GM23338 (cell line): ENCODE results near the gene SYT6. TPM values are rescaled to one million over a fixed set of nuclear protein-coding genes. Genes with fewer than 3 reads are reported as not detected.

Experiments
- ATAC-seq: fragments of 200-7000 bp; cut with Tn5 transposase; 3 replicates; pipeline ENCODE4 v1.9.1; 2020
- DNase-seq: peaks from one replicate; pipeline ENCODE4 v3.0.0-alpha.2; 2015; ENCODE audit warnings: low spot score
- H2AFZ ChIP-seq: fragments of 200-600 bp; sonication (generic); 2 replicates; pipeline ENCODE4 v1.8.0; 2016; ENCODE audit warnings: antibody characterized with exemption, mild to moderate bottlenecking, moderate library complexity
- H3F3A ChIP-seq: fragments of 200-600 bp; sonication (generic); replicated peaks from 2 replicates; pipeline ENCODE4 v1.8.0; 2017; ENCODE audit warnings: antibody characterized with exemption, mixed run types, low read depth
- H3K27ac ChIP-seq: fragments of 200-600 bp; sonication (generic); 2 replicates; pipeline ENCODE4 v1.6.1; 2016; ENCODE audit warnings: low read depth
- H3K27me3 ChIP-seq: fragments of 200-600 bp; sonication (generic); 2 replicates; pipeline ENCODE4 v1.8.0; 2016; ENCODE audit warnings: mild to moderate bottlenecking, mixed run types, moderate library complexity; ENCODE audit not compliant: insufficient read depth
- H3K36me3 ChIP-seq: fragments of 200-600 bp; sonication (generic); 2 replicates; pipeline ENCODE4 v1.8.0; 2016; ENCODE audit warnings: mild to moderate bottlenecking; ENCODE audit not compliant: insufficient read depth
- H3K4me1 ChIP-seq: fragments of 200-600 bp; sonication (generic); 2 replicates; pipeline ENCODE4 v1.8.0; 2016; ENCODE audit warnings: mild to moderate bottlenecking, moderate library complexity; ENCODE audit not compliant: insufficient read depth
- H3K4me2 ChIP-seq: fragments of 200-600 bp; sonication (generic); 2 replicates; pipeline ENCODE4 v1.7.1; 2017; ENCODE audit warnings: mixed run types
- H3K4me3 ChIP-seq: fragments of 200-600 bp; sonication (generic); 2 replicates; pipeline ENCODE4 v1.6.1; 2016; ENCODE audit warnings: mixed run types
- H3K79me2 ChIP-seq: fragments of 200-600 bp; sonication (generic); replicated peaks from 2 replicates; pipeline ENCODE4 v1.8.0; 2017; ENCODE audit warnings: mild to moderate bottlenecking; ENCODE audit not compliant: insufficient read depth
- H3K9me2 ChIP-seq: fragments of 200-600 bp; sonication (generic); 2 replicates; pipeline ENCODE4 v1.8.0; 2017; ENCODE audit not compliant: insufficient read depth
- H4K20me1 ChIP-seq: fragments of 200-600 bp; sonication (generic); replicated peaks from 2 replicates; pipeline ENCODE4 v1.8.0; 2017; ENCODE audit warnings: mild to moderate bottlenecking; ENCODE audit not compliant: insufficient read depth
- H3K27ac Mint-ChIP-seq: 2 replicates; pipeline ENCODE4 v1.8.0; 2020; ENCODE audit warnings: inconsistent platforms, mild to moderate bottlenecking, moderate library complexity, mixed read lengths
- H3K27me3 Mint-ChIP-seq: 3 replicates; pipeline ENCODE4 v1.8.0; 2022; ENCODE audit warnings: low read depth, mild to moderate bottlenecking, moderate library complexity, mixed read lengths, inconsistent platforms; ENCODE audit not compliant: insufficient read depth, poor library complexity
- H3K36me3 Mint-ChIP-seq: 3 replicates; pipeline ENCODE4 v1.8.0; 2021; ENCODE audit warnings: low read depth, mild to moderate bottlenecking, inconsistent platforms, moderate library complexity, mixed read lengths
- H3K4me1 Mint-ChIP-seq: 3 replicates; pipeline ENCODE4 v1.8.0; 2020; ENCODE audit warnings: mild to moderate bottlenecking, inconsistent platforms, mixed read lengths
- H3K4me3 Mint-ChIP-seq: 3 replicates; pipeline ENCODE4 v1.8.0; 2021; ENCODE audit warnings: moderate library complexity, mild to moderate bottlenecking, inconsistent platforms, mixed read lengths
- H3K9me3 Mint-ChIP-seq: 3 replicates; pipeline ENCODE4 v1.8.0; 2020; ENCODE audit warnings: moderate library complexity, mild to moderate bottlenecking, inconsistent platforms, mixed read lengths
- ETS1 ChIP-seq: IDR thresholded peaks from 2 replicates; pipeline ENCODE4 v1.6.1; 2016; ENCODE audit warnings: antibody characterized with exemption
- EZH2 ChIP-seq: fragments of 200-600 bp; sonication (generic); IDR thresholded peaks from one replicate; pipeline ENCODE4 v1.8.0; 2017; ENCODE audit warnings: antibody characterized with exemption, mild to moderate bottlenecking, low read depth; ENCODE audit not compliant: unreplicated experiment
- EZH2phosphoT487 ChIP-seq: fragments of 200-600 bp; sonication (generic); IDR thresholded peaks from one replicate; pipeline ENCODE4 v1.8.1; 2018; ENCODE audit warnings: antibody characterized with exemption; ENCODE audit not compliant: unreplicated experiment
- NANOG ChIP-seq: IDR thresholded peaks from 2 replicates; pipeline ENCODE4 v1.6.1; 2016; ENCODE audit warnings: antibody characterized with exemption, borderline replicate concordance
- ZNF462 ChIP-seq: fragments of 250-450 bp; sonication (Bioruptor Pico); IDR thresholded peaks from 2 replicates; pipeline ENCODE4 v1.5.0; 2020; ENCODE audit warnings: mild to moderate bottlenecking, moderate library complexity
- polyA plus RNA-seq: library from polyadenylated mRNA; unstranded; fragments of >200 nt; fragmentation: Nextera tagmentation; extraction: Ambion mirVana; gene quantifications from 2 replicates; pipeline ENCODE4 v1.2.1, GENCODE V29; 2016
- total RNA-seq: library from RNA; depleted of rRNA; stranded (reverse); fragments of >200 nt; shearing (Covaris generic); gene quantifications from 2 replicates; pipeline ENCODE4 v1.2.3, GENCODE V29; 2014

Gene SYT6
- total and polyA plus RNA-seq, 2 experiments from 2014 or later: 31.2 to 42.6 TPM

- TF ChIP-seq ZNF462 (no peak), ETS1 (no peak), NANOG (no peak)
Observed at GRCh38 chr1:114082304-114082630, 71.4 kb downstream of the SYT6 start (continued).

GRCh38 chr1:114081437-114082303 lies 72.0 kb downstream of the SYT6 start:
- Mint-ChIP-seq H3K27ac (no peak overlapping the region), H3K27me3 (peaks cover 17% of the 10 kb centered on the region), H3K36me3 (peaks cover 22% of the 10 kb centered on the region), H3K9me3 (no peaks in the 10 kb centered on the region; the same call in 1 of the 3 replicates), H3K4me3 (no peak overlapping the region), H3K4me1 (peaks cover 57% of the 10 kb centered on the region)
- no peaks in the 10 kb centered on the region for H3K36me3 ChIP-seq
- no peaks in the 10 kb centered on the region for H3K79me2 ChIP-seq
- no peaks in the 10 kb centered on the region for H3K27me3 ChIP-seq
- 0 out of 2 replicates have a peak overlapping the region, but pooled peaks have one; percentile 36 for H3K4me2 ChIP-seq
- no peak overlapping the region for H3K27ac ChIP-seq
- H4K20me1 ChIP-seq: no peaks in the 10 kb centered on the region
- H3K4me3 ChIP-seq: no peak overlapping the region
- peak; percentile 11; the same call in 1 of the 3 replicates for ATAC-seq
- H2AFZ ChIP-seq: peak overlapping the region; percentile 14; the same call in 1 of the 2 replicates
- peaks cover 61% of the 10 kb centered on the region for H3K4me1 ChIP-seq
- peaks cover 3% of the 10 kb centered on the region for H3F3A ChIP-seq
- DNase-seq: no peak
- peaks cover 14% of the 10 kb centered on the region for H3K9me2 ChIP-seq
- TF ChIP-seq EZH2phosphoT487: no peak
- no peak for TF ChIP-seq ZNF462
- TF ChIP-seq EZH2: no peak
- TF ChIP-seq ETS1: no peak
